ENCODE results near the gene MYO5B. TPM values are rescaled to one million over a fixed set of nuclear protein-coding genes. Genes with fewer than 3 reads are reported as not detected.

The MYO5B gene
- total and polyA plus RNA-seq, 2 of the 4 experiments (the other 2 are of a cell fraction): 0.24 to 0.54 TPM

- ATAC-seq (ENCODE audit: low read depth) (no peak), DNase-seq (no peak)
- Histone ChIP-seq H2BK5ac (ENCODE audit: low read depth, low read length, poor library complexity, severe bottlenecking) (no peak overlapping the region), H4K8ac (ENCODE audit: low read depth in 2 of 2, low read length in 2 of 2) (no peak overlapping the region), H3K56ac (ENCODE audit: extremely low read depth, insufficient read depth, low read length) (no peak overlapping the region), H2AFZ (replicated peaks; ENCODE audit: low read length, poor library complexity) (no peak overlapping the region), H2BK15ac (ENCODE audit: low read depth, low read length) (no peak overlapping the region), H3K18ac (ENCODE audit: low read depth, low read length) (no peak overlapping the region), H4K20me1 (ENCODE audit: insufficient read depth, low read length) (no peaks in the 10 kb centered on the region), H3K4me3 (ENCODE audit: insufficient read depth, low read depth, low read length) (no peak overlapping the region), H2AK5ac (ENCODE audit: low read depth, low read length) (no peak overlapping the region), H4K5ac (ENCODE audit: low read depth, low read length) (no peak overlapping the region), H3K9me1 (ENCODE audit: insufficient read depth, low read length) (no peaks in the 10 kb centered on the region), H3K9me3 (ENCODE audit: control insufficient read depth, insufficient read depth, low read length) (no peaks in the 10 kb centered on the region), H2BK20ac (ENCODE audit: low read depth, low read length) (no peak overlapping the region), H3K14ac (replicated peaks; ENCODE audit: low read depth, low read length) (no peak overlapping the region), H3K36me3 (ENCODE audit: control insufficient read depth, insufficient read depth, low read length) (no peaks in the 10 kb centered on the region), H3K23ac (ENCODE audit: low read depth, low read length) (no peak overlapping the region), H4K91ac (ENCODE audit: insufficient read depth, low read depth, low read length) (no peak overlapping the region), H3K9ac (ENCODE audit: low read depth, low read length) (no peak overlapping the region), H2BK120ac (ENCODE audit: low read depth, low read length) (no peak overlapping the region), H3K79me1 (ENCODE audit: low read depth in 1 of 2, low read length in 2 of 2) (no peaks in the 10 kb centered on the region), H3K4me2 (ENCODE audit: low read depth, low read length) (no peak overlapping the region), H3K27ac (ENCODE audit: insufficient read depth, low read length) (no peak overlapping the region), H3K4me1 (ENCODE audit: control insufficient read depth, insufficient read depth, low read length) (no peaks in the 10 kb centered on the region), H3K4ac (ENCODE audit: low read depth, low read length) (no peak overlapping the region), H3K27me3 (ENCODE audit: control insufficient read depth, insufficient read depth, low read length) (peaks cover 1% of the 10 kb centered on the region; the same call in 1 of the 2 replicates), H2AK9ac (replicated peaks; ENCODE audit: low read depth, low read length, poor library complexity) (no peak overlapping the region)
- in situ Hi-C loops (cut with MboI; ENCODE audit: low sequenced_read_pairs): no loop called here
- TF ChIP-seq NFE2L2 (IDR thresholded peaks at IDR 0.05; ENCODE audit: low read depth, low read length): no peak
- no peak for TF ChIP-seq CTCF (conservative IDR thresholded peaks at IDR 0.05; ENCODE audit: low read depth, low read length)
- no peak for TF ChIP-seq BHLHE40 (IDR thresholded peaks at IDR 0.05; ENCODE audit: low read depth, low read length)
- TF ChIP-seq SMC3 (IDR thresholded peaks at IDR 0.05; ENCODE audit: low read depth, low read length): no peak
- no peak for TF ChIP-seq ELK1 (IDR thresholded peaks at IDR 0.05; ENCODE audit: borderline replicate concordance, low read depth, low read length)
- no peak for TF ChIP-seq USF2 (IDR thresholded peaks at IDR 0.05; ENCODE audit: low read depth, low read length)
- no peak for TF ChIP-seq CEBPB (IDR thresholded peaks at IDR 0.05; ENCODE audit: low read depth, low read length)
- intact Hi-C loops (cut with micrococcal nuclease): no loop called here
- WGBS, 2 experiments (ENCODE audit: extremely low coverage in 2 of 2, insufficient read length in 1 of 2): 42% methylated on average over 2 of the region's 4 CpGs; no CpG with 5 or more reads in 1 of the 2 experiments
- ChIA-PET POLR2A (ENCODE audit: unreplicated experiment) (no interaction called here), CTCF (interaction anchor here (0.6 kb wide), 1 partner anchor 100 kb away, joined by 3 read pairs; no protein-coding TSS in a partner anchor)
- dilution Hi-C loops (cut with HindIII; ENCODE audit: low sequenced_read_pairs, unreplicated experiment): no loop called here
- no TSS peak for BruUV-seq (replicated peaks)
Observed at GRCh38 chr18:50030146-50030545, 164.8 kb downstream of the MYO5B start.

Data from IMR-90 (cell line).